HepG2 (cell line): ENCODE data around the gene EPN3. TPM values are rescaled to one million over a fixed set of nuclear protein-coding genes. Genes with fewer than 3 reads are reported as not detected.

Source experiments
- CBX2 ChIP-seq, 2 experiments: fragments of 200-600 bp in 1 of 2; sonication (generic); formaldehyde crosslinking in 1 of 2; IDR thresholded peaks; 2 replicates each; pipeline versions ENCODE4 v1.7.0 to v1.8.1; 2018 to 2022; ENCODE audit warnings: low read depth in 2 of 2, low read length in 1 of 2, mild to moderate bottlenecking in 1 of 2, missing genetic modification reagents in 1 of 2
- EEA1 ChIP-seq: sonication (generic); formaldehyde crosslinking; IDR thresholded peaks from 2 replicates; pipeline ENCODE4 v1.5.1; 2020; ENCODE audit warnings: mild to moderate bottlenecking, missing genetic modification reagents, borderline replicate concordance
- EP300 ChIP-seq, 3 experiments: sonication (generic) in 1 of 3; formaldehyde crosslinking in 1 of 3; IDR thresholded peaks; 2 replicates each; pipeline versions ENCODE4 v1.5.1 to v1.6.1; 2011 to 2020; ENCODE audit warnings: low read depth in 2 of 3, low read length in 2 of 3, borderline replicate concordance in 1 of 3, improper control_type of control experiment in 1 of 3, mild to moderate bottlenecking in 1 of 3, missing genetic modification reagents in 1 of 3, moderate library complexity in 1 of 3
- IKZF1 ChIP-seq: fragments of 450-650 bp; IDR thresholded peaks from 2 replicates; pipeline ENCODE4 v1.7.1; 2016
- SRSF4 ChIP-seq: fragments of 200-400 bp; formaldehyde crosslinking; IDR thresholded peaks from one replicate; pipeline ENCODE4 v1.6.1; 2018; ENCODE audit warnings: mild to moderate bottlenecking, low read depth, low read length, moderate library complexity; ENCODE audit not compliant: poor library complexity, severe bottlenecking
- TBX2 ChIP-seq: sonication (generic); formaldehyde crosslinking; IDR thresholded peaks from 2 replicates; pipeline ENCODE4 v1.5.0; 2020; ENCODE audit warnings: missing genetic modification reagents, mild to moderate bottlenecking, borderline replicate concordance
- XRCC5 ChIP-seq: fragments of 200-400 bp; formaldehyde crosslinking; optimal IDR thresholded peaks from 2 replicates; pipeline ENCODE3; 2017; ENCODE audit warnings: mild to moderate bottlenecking, low read length
- ZBTB8A ChIP-seq: sonication (generic); formaldehyde crosslinking; IDR thresholded peaks from 2 replicates; pipeline ENCODE4 v1.4.0; 2020; ENCODE audit warnings: mild to moderate bottlenecking, low read depth, missing genetic modification reagents, borderline replicate concordance
- ZFP62 ChIP-seq: sonication (generic); formaldehyde crosslinking; IDR thresholded peaks from 2 replicates; pipeline ENCODE4 v1.4.0; 2020; ENCODE audit warnings: missing genetic modification reagents
- ZFP90 ChIP-seq: sonication (generic); formaldehyde crosslinking; IDR thresholded peaks from 2 replicates; pipeline ENCODE4 v1.8.0; 2022; ENCODE audit warnings: missing genetic modification reagents, mild to moderate bottlenecking, inconsistent platforms, borderline replicate concordance
- ZNF335 ChIP-seq: sonication (generic); formaldehyde crosslinking; IDR thresholded peaks from 2 replicates; pipeline ENCODE4 v1.4.0; 2020; ENCODE audit warnings: missing genetic modification reagents
- ZNF33A ChIP-seq: sonication (generic); formaldehyde crosslinking; IDR thresholded peaks from 2 replicates; pipeline ENCODE4 v1.5.1; 2020; ENCODE audit warnings: missing genetic modification reagents, mild to moderate bottlenecking, moderate library complexity, borderline replicate concordance
- ZNF350 ChIP-seq: sonication (generic); formaldehyde crosslinking; IDR thresholded peaks from 2 replicates; pipeline ENCODE4 v1.4.0; 2020; ENCODE audit warnings: mild to moderate bottlenecking, low read depth, missing genetic modification reagents, borderline replicate concordance
- ZNF550 ChIP-seq: sonication (generic); formaldehyde crosslinking; IDR thresholded peaks from 2 replicates; pipeline ENCODE4 v1.4.0; 2020; ENCODE audit warnings: mild to moderate bottlenecking, missing genetic modification reagents, borderline replicate concordance
- polyA plus RNA-seq, 8 experiments: library from polyadenylated mRNA; depleted of rRNA in 3 of 8; stranded (reverse) in 7 of 8; unstranded in 1 of 8; fragments of >200 nt; fragmentation: Illumina TruSeq in 4 of 8; extraction: Trizol in 4 of 8; gene quantifications; 2 replicates each; pipeline versions ENCODE4 v1.2.1 to v1.2.3, GENCODE V29; 2011 to 2016; ENCODE audit warnings: low read depth in 4 of 8, missing spikeins in 1 of 8, mixed read lengths in 1 of 8; ENCODE audit not compliant: insufficient read depth in 1 of 8
- total RNA-seq, 5 experiments: library from RNA; depleted of rRNA; stranded (reverse); fragments of >200 nt; fragmentation: Illumina TruSeq; extraction: Trizol; gene quantifications; 2 replicates each; pipeline ENCODE4 v1.2.3, GENCODE V29; 2016; ENCODE audit warnings: low read depth in 1 of 5
- TF ChIP-seq, protein P1 (sequence below), 2 experiments: sonication (generic) in 1 of 2; formaldehyde crosslinking in 1 of 2; IDR thresholded peaks; 2 replicates each; pipeline versions ENCODE4 v1.4.0 to v1.6.1; 2016 to 2020; ENCODE audit warnings: borderline replicate concordance in 1 of 2, low read depth in 1 of 2, mild to moderate bottlenecking in 1 of 2, missing genetic modification reagents in 1 of 2
- TF ChIP-seq, protein P2 (sequence below): sonication (generic); formaldehyde crosslinking; IDR thresholded peaks from 2 replicates; pipeline ENCODE4 v1.5.1; 2020; ENCODE audit warnings: mild to moderate bottlenecking, missing genetic modification reagents, moderate library complexity
- TF ChIP-seq, protein P3 (sequence below): sonication (generic); formaldehyde crosslinking; IDR thresholded peaks from 2 replicates; pipeline ENCODE4 v1.8.1; 2023; ENCODE audit warnings: mild to moderate bottlenecking, inconsistent platforms, moderate library complexity, missing genetic modification reagents, borderline replicate concordance

The EPN3 gene
- total and polyA plus RNA-seq, 2 of the 13 experiments (the other 11 are each of a cell fraction or from before 2014, with no cell fraction given): 0.11 to 0.95 TPM

DNA sequence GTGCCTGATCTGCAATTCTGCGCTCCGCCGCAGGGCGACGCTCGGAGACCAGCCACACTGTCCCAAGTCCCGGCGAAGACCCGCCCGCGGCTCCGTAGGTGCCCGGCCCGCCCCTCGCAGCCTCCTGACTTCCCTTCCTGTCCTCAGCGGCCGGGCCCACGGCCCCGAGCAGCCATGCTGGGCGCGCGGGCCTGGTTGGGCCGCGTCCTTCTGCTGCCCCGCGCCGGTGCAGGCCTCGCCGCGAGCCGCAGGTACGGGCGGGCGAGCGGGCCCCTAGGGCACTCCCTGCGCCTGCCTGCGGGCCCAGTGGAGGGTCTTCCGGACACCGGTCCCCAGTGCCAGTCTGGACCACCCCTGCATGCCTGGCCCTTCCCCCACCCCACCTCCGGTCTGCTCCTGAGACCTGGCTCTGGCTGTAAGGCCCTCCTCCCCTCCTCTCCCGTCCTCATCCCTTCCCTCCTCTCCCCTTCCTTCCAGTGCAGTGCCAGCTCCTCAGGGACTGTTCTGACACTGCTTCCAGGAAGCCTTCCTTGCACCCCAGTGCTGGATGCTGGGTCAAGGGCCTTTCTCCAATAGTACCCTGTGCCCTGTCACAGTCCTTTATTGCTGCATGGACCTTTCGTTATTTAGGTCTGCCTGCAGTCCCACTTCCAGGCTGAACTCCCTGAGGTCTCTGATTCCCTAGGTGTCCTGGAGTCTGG is 14.7 kb downstream of the EPN3 start, which contains the start of gene SPATA20 (continued):
- TF ChIP-seq, protein P1, sequence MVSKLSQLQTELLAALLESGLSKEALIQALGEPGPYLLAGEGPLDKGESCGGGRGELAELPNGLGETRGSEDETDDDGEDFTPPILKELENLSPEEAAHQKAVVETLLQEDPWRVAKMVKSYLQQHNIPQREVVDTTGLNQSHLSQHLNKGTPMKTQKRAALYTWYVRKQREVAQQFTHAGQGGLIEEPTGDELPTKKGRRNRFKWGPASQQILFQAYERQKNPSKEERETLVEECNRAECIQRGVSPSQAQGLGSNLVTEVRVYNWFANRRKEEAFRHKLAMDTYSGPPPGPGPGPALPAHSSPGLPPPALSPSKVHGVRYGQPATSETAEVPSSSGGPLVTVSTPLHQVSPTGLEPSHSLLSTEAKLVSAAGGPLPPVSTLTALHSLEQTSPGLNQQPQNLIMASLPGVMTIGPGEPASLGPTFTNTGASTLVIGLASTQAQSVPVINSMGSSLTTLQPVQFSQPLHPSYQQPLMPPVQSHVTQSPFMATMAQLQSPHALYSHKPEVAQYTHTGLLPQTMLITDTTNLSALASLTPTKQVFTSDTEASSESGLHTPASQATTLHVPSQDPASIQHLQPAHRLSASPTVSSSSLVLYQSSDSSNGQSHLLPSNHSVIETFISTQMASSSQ (IDR thresholded peaks at IDR 0.05; ENCODE audit: low read depth): no peak
- TF ChIP-seq, protein P1 (CRISPR knock-in tag; IDR thresholded peaks at IDR 0.05; ENCODE audit: borderline replicate concordance): peak; percentile 73
- TF ChIP-seq, protein P2, sequence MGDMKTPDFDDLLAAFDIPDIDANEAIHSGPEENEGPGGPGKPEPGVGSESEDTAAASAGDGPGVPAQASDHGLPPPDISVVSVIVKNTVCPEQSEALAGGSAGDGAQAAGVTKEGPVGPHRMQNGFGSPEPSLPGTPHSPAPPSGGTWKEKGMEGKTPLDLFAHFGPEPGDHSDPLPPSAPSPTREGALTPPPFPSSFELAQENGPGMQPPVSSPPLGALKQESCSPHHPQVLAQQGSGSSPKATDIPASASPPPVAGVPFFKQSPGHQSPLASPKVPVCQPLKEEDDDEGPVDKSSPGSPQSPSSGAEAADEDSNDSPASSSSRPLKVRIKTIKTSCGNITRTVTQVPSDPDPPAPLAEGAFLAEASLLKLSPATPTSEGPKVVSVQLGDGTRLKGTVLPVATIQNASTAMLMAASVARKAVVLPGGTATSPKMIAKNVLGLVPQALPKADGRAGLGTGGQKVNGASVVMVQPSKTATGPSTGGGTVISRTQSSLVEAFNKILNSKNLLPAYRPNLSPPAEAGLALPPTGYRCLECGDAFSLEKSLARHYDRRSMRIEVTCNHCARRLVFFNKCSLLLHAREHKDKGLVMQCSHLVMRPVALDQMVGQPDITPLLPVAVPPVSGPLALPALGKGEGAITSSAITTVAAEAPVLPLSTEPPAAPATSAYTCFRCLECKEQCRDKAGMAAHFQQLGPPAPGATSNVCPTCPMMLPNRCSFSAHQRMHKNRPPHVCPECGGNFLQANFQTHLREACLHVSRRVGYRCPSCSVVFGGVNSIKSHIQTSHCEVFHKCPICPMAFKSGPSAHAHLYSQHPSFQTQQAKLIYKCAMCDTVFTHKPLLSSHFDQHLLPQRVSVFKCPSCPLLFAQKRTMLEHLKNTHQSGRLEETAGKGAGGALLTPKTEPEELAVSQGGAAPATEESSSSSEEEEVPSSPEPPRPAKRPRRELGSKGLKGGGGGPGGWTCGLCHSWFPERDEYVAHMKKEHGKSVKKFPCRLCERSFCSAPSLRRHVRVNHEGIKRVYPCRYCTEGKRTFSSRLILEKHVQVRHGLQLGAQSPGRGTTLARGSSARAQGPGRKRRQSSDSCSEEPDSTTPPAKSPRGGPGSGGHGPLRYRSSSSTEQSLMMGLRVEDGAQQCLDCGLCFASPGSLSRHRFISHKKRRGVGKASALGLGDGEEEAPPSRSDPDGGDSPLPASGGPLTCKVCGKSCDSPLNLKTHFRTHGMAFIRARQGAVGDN (CRISPR knock-in tag): peak; percentile 93
- TF ChIP-seq TBX2 (CRISPR knock-in tag): peak; percentile 84
- no peak; the same call in 1 of the 2 replicates for TF ChIP-seq ZNF335 (CRISPR knock-in tag)
- TF ChIP-seq ZFP90 (CRISPR knock-in tag): peak; percentile 89; the same call in 1 of the 2 replicates
- TF ChIP-seq ZFP62 (CRISPR knock-in tag): no peak
- TF ChIP-seq ZNF550 (CRISPR knock-in tag): peak; percentile 82; the same call in 1 of the 2 replicates
- TF ChIP-seq IKZF1: no peak
- no peak for TF ChIP-seq ZNF33A
- no peak for TF ChIP-seq SRSF4
- no peak for TF ChIP-seq CBX2 (IDR thresholded peaks at IDR 0.05; ENCODE audit: low read depth, low read length)
- peak; percentile 68; the same call in 1 of the 2 replicates for TF ChIP-seq CBX2 (CRISPR knock-in tag; IDR thresholded peaks at IDR 0.05; ENCODE audit: low read depth)
- TF ChIP-seq EP300 (IDR thresholded peaks at IDR 0.05; ENCODE audit: low read depth in 2 of 2, low read length in 2 of 2): peak in 1 of 2 experiments; percentile 31; a peak in 1 of 4 replicates
- TF ChIP-seq EP300 (CRISPR knock-in tag; IDR thresholded peaks at IDR 0.05; ENCODE audit: borderline replicate concordance): 0 out of 2 replicates have a peak, but pooled peaks have one; percentile 22
- TF ChIP-seq, protein P3, sequence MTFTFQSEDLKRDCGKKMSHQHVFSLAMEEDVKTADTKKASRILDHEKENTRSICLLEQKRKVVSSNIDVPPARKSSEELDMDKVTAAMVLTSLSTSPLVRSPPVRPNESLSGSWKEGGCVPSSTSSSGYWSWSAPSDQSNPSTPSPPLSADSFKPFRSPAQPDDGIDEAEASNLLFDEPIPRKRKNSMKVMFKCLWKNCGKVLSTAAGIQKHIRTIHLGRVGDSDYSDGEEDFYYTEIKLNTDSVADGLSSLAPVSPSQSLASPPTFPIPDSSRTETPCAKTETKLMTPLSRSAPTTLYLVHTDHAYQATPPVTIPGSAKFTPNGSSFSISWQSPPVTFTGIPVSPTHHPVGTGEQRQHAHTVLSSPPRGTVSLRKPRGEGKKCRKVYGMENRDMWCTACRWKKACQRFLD (CRISPR knock-in tag): peak; percentile 49
- TF ChIP-seq EEA1 (CRISPR knock-in tag): peak; percentile 88
- TF ChIP-seq XRCC5: peak; percentile 79
- TF ChIP-seq ZNF350: peak; percentile 32; the same call in 1 of the 2 replicates
- TF ChIP-seq ZBTB8A (CRISPR knock-in tag): no peak; the same call in 1 of the 2 replicates
